ENCODE data around the gene HBS1L.

The HBS1L gene

DNA sequence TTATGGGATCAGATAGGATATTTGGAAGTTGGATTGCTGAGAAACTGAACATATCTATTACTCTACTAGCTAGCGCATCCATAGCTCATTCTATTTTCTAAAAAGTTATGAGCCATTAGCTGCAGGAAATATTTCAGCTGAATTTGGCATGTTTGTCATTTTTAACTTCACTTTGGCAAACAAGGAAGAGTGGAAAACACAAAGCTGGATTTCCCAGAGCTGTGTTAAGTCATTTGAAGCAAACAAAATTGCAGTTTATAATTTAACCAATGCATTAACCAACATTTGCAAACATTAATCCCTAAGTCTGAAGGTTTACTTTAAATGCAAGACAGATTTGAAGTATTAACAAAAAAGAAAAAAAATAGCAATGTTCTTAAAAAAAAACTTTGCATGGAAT, 105.9 kb downstream of the HBS1L start:
- no peak for DNase-seq (ENCODE audit: low read depth)

DNA sequence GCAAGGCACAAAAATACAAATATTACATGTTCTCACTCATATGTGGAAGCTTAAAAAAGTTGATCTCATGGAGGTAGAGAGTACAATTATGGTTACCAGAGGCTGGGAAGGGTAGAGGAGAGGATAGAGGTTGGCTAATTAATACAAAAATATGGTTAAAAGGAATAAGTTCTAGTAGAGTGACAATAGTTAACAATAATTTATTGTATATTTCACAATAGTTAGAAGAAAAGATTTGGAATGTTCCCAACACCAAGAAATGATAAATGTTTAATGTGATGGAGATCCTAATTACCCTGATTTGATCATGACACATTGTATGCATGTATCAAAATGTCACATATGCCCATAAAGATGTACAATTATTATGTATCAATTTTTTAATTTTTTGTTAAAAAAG, 106.5 kb downstream of the HBS1L start:
- DNase-seq (ENCODE audit: low read depth) = no peak

DNA sequence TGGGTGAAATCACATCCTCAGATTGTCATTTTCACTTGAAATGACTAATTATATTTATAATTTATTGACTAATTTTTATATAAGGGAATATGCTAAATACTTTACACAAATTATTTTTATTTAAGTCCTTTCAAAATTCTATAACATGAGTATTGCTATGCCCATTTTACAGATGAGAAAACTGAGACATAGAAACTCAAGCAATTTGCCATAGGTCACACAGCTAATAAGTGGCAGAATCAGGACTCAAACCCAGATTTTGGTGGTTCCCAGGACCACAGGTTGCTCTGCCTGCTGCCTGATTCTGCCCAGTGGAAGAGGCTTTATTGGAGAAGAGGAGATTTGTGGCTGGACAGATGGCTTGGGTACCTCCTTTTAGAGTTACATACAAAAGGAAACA, 109.6 kb downstream of the HBS1L start:
- DNase-seq (ENCODE audit: low read depth) = no peak

DNA sequence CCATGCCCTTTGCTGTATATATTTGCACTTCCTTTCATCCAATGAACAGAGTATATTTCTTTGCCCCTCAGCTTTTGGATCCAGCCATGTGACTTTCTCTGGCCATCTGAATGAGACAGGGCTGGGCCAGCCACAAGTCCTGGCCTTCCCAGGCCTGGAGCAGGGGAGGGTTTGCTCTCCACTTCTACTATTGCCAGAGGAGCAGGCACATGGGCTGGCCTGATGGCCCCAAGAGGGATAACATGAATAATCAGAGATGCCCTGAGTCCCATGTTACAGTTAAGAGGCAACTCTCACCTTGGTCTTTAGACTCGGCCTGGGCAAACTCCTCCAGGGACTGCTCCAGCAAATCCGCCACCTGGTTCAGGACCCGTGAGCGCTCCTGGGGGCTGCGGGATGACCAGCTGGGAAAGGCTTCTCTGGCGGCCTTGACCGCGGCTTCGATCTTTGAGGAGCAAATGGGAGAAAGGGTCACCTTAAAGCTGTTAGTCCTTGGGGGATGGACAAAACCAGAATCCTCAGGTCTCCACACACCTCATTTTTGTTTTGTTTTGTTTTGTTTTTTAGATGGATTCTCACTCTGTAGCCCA, 111.0 kb downstream of the HBS1L start:
- no peak for DNase-seq (ENCODE audit: low read depth)

DNA sequence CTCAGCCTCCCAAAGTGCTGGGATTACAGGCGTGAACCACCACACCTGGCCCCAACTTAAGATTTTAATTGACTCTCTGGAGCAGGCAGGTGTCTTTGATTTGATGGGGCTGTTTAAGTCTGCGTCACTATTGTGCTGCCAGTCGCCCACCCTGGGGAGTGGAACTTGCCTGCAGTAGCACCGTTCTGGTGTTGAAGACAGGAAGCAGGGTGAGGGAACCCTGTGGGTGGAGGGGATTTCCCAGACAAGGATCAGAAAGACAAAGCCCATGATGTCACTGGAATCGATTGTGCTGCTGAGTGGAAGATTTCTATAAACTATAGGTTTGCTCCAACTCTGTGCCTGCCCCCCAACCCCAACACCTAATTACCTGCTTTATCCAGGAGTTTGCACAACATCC, 115.7 kb downstream of the HBS1L start:
- no peak for DNase-seq (ENCODE audit: low read depth)

DNA sequence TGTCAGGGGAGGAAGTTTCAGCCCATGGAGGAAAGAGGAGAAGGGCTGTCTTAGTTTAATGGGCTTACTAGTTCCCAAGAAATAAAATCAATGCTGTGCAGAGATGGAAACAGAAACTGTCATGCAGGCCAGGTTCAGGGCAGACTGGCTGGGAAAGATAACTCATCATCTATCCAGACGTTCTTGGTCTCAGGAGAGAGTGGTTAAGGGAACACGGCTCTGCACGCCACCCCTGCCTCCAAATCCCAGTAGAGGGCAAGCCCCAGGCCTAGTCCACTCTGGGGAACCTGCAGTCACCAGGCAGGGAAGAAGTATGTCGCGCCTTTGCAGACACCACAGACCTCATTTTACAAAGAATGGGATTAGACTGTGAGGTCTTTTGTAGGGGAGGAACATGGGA, 117.2 kb downstream of the HBS1L start:
- DNase-seq (ENCODE audit: low read depth) = no peak

DNA sequence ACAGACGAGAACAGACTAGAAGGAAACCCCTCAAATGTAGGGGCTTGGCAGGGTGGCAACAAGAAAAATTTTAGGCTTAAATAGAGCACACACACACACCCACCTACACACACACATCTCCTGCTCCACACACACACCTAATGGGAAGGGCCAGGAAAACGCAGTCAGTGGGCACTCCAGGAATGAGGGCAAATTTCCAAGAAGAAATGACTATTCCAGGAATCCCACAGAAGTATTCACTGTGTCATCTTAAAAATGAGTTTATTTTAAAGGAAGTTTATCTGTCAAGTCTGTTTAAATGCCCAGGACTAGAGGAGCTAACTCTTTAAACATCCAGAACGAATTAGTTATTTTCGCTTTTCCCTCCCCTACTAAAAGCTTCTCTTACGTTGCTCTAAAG, 117.7 kb downstream of the HBS1L start:
- peak; percentile 31 for DNase-seq (ENCODE audit: low read depth)

DNA sequence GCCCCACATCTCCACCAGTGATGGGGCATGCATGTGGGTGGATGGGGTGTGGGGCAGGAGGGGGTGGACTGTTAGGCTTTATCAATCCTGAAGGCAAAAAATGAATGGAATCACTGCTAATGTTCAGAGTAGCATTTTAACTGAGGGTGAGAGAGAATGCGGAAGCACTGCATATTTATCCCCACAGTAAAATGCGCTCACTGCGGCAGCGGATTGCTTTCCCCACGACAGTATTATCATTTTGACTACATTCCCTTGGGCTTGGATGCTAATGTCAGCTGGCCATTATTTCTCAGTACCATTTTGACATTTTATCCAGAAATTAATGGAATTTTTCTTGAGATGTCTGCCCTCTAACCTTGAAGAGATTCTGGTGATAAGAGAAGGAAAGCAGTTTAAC, 118.1 kb downstream of the HBS1L start:
- DNase-seq (ENCODE audit: low read depth) = no peak

DNA sequence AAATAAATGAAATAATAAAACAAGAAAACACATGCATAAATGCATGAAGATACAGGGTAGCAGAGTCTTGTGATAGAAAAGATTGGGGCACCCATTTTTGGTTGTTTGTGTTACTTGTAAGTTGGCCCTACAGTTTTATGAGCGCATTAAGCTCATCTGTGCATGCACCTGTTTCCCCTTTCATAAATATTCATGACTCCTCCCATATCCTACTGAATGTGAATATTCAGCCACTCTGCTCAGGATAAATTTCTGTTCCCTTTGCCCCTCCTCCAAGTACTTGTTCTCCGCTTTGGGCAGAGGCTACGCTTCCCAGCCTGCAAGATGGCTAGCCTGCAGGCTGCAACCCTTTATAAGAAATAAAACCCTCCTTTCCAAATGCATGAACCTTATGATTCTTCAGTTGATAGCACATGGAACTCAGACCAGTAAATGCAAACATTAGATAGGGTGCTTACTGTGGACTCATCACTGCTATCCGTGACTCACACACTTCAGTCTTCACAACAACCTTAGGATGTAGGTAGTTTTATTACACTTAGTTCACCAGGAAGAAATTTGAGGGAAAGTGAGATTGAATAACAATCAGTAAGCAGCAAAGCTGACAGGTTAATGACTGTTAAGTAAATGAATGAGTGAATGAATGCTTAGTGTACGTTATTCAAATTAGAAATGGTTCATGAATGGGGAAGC, 119.7 kb downstream of the HBS1L start:
- no peak for DNase-seq (ENCODE audit: low read depth)

DNA sequence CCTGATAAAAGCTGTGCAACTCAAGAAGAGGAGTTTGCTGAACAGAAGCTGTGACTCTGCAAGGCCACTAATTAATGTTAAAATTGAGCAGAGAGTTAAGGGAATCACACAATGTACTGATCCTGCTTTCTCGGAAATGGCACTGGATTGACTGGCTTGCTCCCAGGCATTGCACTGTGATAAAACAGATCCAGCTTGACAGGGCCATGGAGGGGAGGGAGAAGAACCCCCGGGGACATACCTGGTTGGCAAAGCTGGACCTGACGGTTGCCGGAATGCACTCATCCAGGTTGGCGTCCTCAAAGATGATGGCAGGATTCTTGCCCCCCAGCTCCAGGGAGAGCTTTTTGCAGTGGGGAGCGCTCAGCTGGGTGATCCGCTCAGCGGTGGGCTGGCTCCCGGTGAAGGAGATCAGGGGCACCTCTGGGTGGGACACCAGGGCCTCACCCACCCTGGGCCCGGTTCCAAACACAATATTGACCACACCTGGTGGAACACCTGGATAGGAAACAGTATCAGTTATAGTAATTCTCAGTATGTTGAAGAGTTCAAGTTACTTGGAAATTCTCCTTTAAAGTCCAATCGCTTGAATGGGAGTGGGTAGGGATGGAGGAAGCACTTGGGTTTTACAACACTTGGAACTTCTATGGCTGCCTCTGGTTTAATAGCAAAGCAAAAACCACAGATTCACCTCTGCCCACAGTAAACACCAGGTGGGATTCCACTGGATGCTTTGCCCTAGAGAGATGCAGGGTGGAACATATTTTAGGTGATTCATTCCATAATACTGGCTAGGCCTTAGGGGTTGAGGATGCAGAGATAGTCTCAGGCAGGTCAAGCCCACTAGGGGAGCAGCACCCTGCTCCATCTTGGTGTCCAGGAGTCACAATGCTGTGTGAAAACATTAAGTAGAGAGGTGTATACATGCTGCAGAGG, 121.8 kb downstream of the HBS1L start:
- no peak for DNase-seq (ENCODE audit: low read depth)

DNA sequence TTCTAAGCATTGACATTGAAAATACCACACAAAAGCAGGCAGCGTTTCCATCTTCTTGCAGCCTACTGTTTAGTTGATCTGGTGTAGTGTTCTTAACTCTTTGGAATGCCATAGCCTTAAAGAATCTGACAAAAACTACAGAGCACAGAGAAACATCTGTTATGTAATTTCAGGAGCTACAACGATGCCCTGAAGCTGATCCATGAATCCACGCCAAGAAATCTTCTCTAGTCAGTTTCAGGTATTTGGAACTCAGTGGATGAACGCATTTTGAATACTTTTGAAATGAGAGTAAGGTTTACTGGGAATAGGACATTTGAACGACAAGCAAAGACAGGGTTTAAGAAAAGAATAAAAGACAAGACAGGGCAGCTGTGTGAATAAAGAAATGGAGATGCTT, 122.5 kb downstream of the HBS1L start:
- no peak for DNase-seq (ENCODE audit: low read depth)

DNA sequence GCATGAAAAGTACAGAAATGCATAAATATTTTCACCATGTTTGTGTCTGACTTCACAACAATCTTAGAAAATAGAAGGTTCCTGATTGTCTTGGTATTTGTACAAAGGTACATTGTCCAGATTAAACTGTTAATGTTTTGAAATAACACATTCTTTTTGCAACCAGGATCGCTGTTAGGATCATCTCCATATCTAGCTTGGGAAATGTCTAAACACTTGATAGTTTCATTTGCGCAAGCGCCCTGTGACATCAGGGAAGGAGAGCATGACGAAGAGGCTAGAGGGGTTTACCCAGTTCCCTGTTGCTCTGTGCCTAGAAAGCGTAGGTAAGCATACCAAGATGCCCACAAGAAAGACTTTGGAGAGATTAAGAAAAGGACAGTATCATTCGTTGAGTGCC, 124.2 kb downstream of the HBS1L start:
- DNase-seq (ENCODE audit: low read depth) = no peak

DNA sequence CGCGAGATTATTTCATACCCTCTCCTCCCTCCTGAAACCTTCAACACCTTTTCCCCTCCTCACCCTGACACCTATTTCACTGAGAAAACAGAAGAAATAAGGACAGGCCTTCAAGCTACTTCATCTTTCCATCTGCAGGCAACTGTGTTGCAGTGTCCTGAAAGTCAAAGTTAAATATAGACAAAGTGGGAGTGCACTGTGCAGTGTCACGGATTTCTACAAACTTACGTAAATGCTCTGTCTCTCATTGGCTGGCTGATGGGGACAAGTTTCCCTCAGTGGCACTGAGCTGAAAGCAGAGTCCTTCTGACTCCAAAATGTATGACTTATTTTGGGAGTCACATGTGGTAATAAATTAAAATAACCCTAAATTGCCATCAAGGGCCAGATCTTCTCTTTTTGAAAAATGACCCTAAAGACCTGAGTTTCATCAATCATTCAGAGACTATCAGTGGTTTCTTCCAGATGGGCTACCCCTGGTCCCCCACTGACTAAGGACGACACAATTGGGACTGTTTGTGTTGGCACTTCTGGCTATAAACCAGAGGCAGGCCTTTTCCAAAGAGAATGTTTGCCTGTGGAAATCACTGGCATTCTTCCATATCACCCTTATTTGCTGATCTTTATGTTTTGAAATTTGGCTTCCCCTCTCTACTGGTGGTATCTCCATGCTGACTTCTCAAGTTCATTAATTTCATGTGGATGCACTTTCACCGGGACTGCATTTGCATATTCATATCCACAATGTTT, 126.3 kb downstream of the HBS1L start:
- no peak for DNase-seq (ENCODE audit: low read depth)

DNA sequence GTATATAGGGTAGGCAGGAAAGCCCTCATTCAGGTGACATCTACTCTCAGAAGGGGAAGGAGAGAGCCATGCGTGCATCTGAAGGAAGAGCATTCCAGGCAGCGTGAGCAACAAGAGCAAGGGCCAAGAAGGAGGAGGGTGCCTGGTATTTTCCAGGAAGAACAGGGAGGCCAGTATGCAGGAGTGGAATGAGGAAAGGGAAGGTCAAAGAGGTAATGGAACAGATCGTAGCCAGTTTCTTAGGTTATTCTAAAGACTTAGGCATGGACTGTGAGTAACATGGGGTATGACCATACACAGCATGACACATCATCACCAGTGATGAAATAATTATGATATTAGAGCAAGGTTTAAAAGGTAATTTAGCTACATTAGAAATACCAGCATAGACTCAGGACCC, 128.8 kb downstream of the HBS1L start:
- no peak for DNase-seq (ENCODE audit: low read depth)

DNA sequence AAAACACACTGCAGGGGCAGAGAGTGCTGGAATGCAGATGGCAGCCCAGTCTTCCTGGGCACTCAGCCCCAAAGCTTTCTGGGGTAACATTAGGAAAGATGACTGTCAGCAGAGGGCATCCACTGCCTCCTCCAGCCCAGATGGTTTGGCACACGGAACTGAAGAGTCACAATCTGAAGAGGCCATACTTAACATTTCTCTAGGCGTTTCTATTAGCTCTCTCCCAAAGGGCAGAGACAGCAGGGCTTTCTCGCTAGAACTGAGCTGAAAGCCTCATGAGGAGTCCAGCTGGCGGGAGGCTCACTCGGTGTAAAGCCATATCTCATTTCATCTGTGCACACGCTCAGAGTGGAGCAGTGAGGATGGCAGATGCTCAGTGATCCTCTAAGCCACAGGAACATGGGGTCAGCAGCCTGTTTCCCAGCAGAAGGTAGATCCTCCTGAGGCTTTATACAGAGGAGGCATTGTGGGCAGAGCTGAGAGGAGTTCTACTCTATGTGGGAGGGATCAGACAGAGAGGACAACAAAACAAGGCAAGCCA, 132.8 kb downstream of the HBS1L start:
- peak; percentile 8 for DNase-seq (ENCODE audit: low read depth)

DNA sequence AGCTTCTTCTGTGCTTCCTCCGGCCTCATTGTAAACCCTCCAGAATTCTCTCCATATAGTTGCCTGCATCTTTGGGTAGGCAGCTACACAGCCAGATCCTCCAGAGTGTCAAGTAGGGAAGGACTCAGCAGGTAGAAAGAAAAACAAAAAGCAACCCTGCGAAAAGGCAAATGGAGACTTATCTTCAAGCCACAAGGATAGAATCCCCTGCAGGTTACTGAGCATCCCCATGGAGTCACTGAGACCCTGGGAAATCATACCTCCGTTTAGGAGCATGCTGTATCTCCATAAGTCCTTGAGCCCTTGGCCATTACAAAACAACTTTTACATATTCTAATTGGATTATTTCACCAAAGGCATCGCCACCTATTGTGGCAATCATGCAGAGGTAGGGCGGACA, 133.3 kb downstream of the HBS1L start:
- no peak for DNase-seq (ENCODE audit: low read depth)

DNA sequence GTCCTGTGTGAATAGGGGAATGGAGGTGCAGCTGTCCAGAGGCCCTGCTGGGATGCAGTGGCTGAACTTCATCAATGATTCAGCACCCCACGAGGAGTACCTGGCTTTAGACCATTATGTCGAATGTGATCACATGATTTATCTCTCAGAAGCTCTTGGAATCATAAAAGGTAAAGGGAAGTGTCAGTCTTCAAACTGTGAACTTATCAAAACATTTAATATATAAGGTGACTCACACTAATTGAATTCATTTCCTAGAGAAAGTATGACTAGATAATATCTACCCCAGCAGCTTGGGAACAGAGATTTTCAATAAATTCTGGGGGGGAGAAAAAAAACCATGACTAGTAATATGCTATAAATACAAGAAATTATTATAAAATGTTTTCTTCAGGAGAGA, 134.2 kb downstream of the HBS1L start:
- no peak for DNase-seq (ENCODE audit: low read depth)

DNA sequence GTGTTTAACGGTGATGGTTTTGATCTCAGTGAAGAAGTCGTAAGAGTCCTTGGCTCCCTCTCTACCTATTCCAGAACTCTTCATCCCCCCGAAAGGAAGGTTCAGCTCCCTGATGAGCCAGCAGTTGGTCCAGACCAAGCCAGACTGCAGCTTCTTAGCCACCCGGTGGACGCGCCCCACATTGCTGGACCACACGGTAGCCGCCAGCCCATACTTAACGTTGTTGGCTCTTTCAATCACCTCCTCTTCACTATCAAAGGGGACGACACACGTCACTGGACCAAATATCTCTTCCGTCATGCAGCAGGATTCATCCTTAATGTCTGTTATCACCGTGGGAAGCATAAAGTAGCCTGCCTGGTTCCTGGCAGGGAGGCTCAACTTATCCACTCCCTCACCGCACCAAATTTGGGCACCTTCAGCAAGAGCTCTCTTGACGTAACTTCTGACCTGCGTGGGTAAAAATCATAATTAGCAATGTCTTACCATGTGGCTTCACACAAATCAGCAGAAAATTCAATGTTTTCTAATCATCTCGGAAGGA, 136.1 kb downstream of the HBS1L start:
- no peak for DNase-seq (ENCODE audit: low read depth)

DNA sequence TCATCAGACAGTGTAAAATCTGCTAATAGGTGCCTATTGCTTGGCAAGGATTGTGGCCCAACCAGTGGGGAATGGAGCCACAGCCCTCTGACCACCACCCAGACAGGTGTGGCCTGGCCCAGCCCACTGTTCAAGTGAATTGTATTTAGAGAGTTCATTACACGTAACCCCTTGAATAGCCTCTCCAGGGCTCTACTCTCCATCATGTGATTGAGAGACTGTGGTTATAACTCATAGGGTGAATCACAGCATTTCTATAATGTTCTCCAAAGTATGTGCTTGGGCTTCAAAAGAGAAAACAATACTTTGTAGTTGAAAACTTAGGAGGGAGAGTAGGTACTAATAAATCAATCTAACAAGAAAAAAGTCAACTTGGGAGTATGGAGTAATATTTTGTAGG, 143.1 kb downstream of the HBS1L start:
- peak; percentile 9 for DNase-seq (ENCODE audit: low read depth)

DNA sequence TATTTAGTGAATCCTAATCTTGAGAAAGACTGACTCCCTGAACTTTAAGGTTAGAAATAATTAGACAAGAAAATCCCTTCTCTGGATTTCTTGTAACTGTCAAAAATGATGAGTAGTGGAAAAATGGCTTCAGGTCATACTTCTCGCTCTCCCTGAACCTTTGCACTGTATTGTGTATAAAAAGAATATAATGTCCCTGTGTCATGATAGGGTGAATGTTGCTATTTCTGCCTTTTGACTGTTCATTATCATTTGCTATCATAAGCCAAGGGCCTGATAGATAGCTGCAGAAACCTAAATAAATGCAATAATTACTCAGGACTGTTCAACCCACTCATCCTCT, 144.1 kb downstream of the HBS1L start:
- no peak for DNase-seq (ENCODE audit: low read depth)

Measured in fibroblast of gingiva (primary cell).